ENCODE data around the gene LRRC63.

The LRRC63 gene

DNA sequence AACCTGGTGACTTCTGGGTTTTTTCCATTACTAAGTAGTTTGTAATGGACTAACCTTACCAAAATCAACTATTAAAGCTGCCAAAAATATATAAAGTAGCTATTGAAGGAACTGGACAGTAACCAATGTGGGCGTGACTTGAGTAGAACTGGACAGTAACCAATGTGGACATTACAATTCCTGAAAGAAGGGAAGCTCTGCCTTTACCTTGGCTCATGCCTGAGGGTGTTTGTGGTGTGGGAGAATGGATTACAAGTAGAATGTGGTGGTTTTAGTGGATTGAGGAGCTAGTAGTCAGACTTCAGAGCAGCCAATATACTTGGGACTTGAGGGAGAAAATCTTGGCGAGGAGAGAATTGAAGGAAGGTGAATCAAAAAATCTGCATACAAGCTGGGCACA is 17.5 kb downstream of the LRRC63 start:
- DNase-seq = no peak
- Histone ChIP-seq H3K27ac (no peak overlapping the region), H3K36me3 (no peaks in the 10 kb centered on the region), H3K27me3 (ENCODE audit: insufficient read depth, low read depth, severe bottlenecking) (no peaks in the 10 kb centered on the region), H3K4me3 (ENCODE audit: low read depth, low read length) (no peak overlapping the region), H3K9me3 (ENCODE audit: severe bottlenecking) (no peaks in the 10 kb centered on the region)
- TF ChIP-seq, protein P1, sequence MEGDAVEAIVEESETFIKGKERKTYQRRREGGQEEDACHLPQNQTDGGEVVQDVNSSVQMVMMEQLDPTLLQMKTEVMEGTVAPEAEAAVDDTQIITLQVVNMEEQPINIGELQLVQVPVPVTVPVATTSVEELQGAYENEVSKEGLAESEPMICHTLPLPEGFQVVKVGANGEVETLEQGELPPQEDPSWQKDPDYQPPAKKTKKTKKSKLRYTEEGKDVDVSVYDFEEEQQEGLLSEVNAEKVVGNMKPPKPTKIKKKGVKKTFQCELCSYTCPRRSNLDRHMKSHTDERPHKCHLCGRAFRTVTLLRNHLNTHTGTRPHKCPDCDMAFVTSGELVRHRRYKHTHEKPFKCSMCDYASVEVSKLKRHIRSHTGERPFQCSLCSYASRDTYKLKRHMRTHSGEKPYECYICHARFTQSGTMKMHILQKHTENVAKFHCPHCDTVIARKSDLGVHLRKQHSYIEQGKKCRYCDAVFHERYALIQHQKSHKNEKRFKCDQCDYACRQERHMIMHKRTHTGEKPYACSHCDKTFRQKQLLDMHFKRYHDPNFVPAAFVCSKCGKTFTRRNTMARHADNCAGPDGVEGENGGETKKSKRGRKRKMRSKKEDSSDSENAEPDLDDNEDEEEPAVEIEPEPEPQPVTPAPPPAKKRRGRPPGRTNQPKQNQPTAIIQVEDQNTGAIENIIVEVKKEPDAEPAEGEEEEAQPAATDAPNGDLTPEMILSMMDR (IDR thresholded peaks at IDR 0.05; ENCODE audit: low read depth, low read length) = no peak

DNA sequence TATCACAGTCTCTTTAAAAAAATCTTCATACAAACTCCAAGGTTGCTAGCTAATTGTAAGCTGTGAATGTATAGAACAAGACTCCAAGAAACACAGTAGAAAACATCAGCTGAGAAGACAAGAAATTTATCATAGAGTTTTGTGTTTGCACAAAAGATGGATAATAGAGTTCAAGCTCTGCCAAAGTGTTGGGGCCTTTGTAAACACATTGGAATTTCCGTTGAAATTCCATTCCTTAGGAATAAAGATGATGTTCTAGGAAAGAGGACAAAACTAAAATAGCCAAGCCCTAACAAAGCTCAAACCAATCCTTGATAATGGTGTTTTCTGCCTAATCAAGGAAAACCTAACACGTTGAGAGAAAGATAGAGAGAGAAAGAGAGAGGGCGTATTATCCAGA is 20.6 kb downstream of the LRRC63 start:
- H3K4me3 ChIP-seq (ENCODE audit: low read depth, low read length) = no peak overlapping the region
- TF ChIP-seq, protein P1 (IDR thresholded peaks at IDR 0.05; ENCODE audit: low read depth, low read length) = no peak
- H3K27ac ChIP-seq = no peak overlapping the region
- H3K36me3 ChIP-seq = no peaks in the 10 kb centered on the region; the same call in 1 of the 2 replicates
- H3K27me3 ChIP-seq (ENCODE audit: insufficient read depth, low read depth, severe bottlenecking) = no peaks in the 10 kb centered on the region
- H3K9me3 ChIP-seq (ENCODE audit: severe bottlenecking) = peaks cover 8% of the 10 kb centered on the region
- DNase-seq = no peak

DNA sequence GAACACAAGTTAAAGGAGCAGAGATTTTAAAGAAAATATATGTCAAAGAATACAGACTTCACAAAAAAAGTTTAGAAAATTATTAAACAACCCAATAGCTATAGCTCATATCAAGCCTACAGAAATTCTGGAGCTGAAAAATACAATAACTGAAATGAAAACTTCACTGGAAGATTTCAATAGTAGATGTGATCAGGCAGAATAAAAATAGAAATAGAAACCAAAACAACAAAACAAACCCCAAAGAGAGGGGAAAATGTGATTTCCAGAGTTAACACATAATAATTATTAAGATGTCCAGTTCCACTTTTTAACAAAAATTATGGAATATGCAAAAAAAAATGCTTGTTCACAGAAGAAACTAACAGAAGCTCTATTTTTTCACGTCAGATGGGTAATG is 23.6 kb downstream of the LRRC63 start:
- no peaks in the 10 kb centered on the region; the same call in 1 of the 2 replicates for H3K36me3 ChIP-seq
- no peak for DNase-seq
- H3K9me3 ChIP-seq (ENCODE audit: severe bottlenecking) = peaks cover 8% of the 10 kb centered on the region
- TF ChIP-seq, protein P1 (IDR thresholded peaks at IDR 0.05; ENCODE audit: low read depth, low read length) = no peak
- H3K4me3 ChIP-seq (ENCODE audit: low read depth, low read length) = no peak overlapping the region
- no peaks in the 10 kb centered on the region for H3K27me3 ChIP-seq (ENCODE audit: insufficient read depth, low read depth, severe bottlenecking)
- H3K27ac ChIP-seq = no peak overlapping the region

DNA sequence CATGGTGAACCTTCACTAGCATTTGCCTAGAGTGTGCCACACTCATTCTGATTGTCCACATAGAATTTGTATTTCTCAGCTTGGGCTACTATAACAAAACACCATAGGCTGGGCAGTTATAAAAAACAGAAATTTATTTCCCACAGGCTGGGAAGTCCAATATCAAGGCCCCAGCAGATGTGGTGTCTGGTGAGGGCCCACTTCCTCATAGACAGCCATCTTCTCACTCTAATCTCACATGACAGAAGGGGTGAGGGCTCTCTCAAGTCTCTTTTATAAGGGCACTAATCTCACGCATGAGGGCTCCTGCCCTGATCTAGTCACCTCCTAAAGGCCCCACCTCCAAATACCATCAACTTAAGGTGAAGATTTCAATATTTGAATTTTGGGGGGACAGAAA is 53.6 kb downstream of the LRRC63 start:
- DNase-seq = no peak
- H3K9me3 ChIP-seq (ENCODE audit: severe bottlenecking) = no peaks in the 10 kb centered on the region
- TF ChIP-seq, protein P1 (IDR thresholded peaks at IDR 0.05; ENCODE audit: low read depth, low read length) = no peak
- H3K27me3 ChIP-seq (ENCODE audit: insufficient read depth, low read depth, severe bottlenecking) = no peaks in the 10 kb centered on the region
- no peaks in the 10 kb centered on the region for H3K36me3 ChIP-seq
- no peak overlapping the region for H3K27ac ChIP-seq
- no peak overlapping the region for H3K4me3 ChIP-seq (ENCODE audit: low read depth, low read length)

DNA sequence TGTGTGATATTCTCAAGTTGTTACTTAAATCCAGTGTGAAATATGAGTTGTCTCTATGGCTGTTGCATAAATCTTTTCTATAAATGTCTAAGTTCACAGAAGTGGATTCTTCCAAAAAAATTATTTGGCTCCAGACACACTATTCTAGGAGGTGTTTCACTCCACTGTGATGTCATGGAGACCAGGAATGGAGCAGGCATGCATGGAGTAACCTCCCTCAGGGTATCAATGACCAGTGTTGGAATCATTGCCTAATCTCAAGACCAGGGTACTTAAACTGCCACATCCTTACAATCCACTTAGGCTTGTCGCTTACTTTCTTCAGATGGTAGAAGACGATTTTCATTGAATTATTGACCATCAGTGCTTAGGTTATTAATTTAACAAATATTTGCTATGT is 55.4 kb downstream of the LRRC63 start:
- Histone ChIP-seq H3K9me3 (ENCODE audit: severe bottlenecking) (no peaks in the 10 kb centered on the region), H3K4me3 (ENCODE audit: low read depth, low read length) (no peak overlapping the region), H3K36me3 (no peaks in the 10 kb centered on the region), H3K27ac (no peak overlapping the region), H3K27me3 (ENCODE audit: insufficient read depth, low read depth, severe bottlenecking) (no peaks in the 10 kb centered on the region)
- TF ChIP-seq, protein P1 (IDR thresholded peaks at IDR 0.05; ENCODE audit: low read depth, low read length) = no peak
- DNase-seq = no peak

DNA sequence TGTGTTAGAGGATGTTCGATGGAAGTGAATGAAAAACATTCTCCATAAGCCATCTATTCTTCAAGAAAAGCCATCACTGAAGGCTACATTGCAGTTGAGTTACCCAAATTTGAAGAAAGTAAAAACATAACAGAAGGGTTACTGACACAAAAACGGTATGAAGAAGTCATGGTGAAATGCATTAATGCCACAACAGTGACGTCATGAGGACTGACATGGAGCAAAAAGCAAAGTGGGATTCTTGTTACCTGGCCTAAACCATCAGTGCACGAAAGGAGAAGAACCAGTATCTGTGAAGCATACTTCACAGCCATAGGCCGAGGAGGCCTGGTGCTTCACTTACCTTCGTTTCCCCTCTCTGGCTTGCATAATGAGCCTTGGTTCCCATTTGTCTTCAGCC is 58.7 kb downstream of the LRRC63 start:
- no peaks in the 10 kb centered on the region for H3K27me3 ChIP-seq (ENCODE audit: insufficient read depth, low read depth, severe bottlenecking)
- DNase-seq = no peak
- H3K9me3 ChIP-seq (ENCODE audit: severe bottlenecking) = no peaks in the 10 kb centered on the region
- TF ChIP-seq, protein P1 (IDR thresholded peaks at IDR 0.05; ENCODE audit: low read depth, low read length) = no peak
- H3K27ac ChIP-seq = no peak overlapping the region
- H3K36me3 ChIP-seq = no peaks in the 10 kb centered on the region
- H3K4me3 ChIP-seq (ENCODE audit: low read depth, low read length) = no peak overlapping the region
